ENCODE results near the gene PLXNA4. TPM values are rescaled to one million over a fixed set of nuclear protein-coding genes. Genes with fewer than 3 reads are reported as not detected.

The PLXNA4 gene
- total RNA-seq, 1 donor from 2014 or later = 0.38 TPM

DNA sequence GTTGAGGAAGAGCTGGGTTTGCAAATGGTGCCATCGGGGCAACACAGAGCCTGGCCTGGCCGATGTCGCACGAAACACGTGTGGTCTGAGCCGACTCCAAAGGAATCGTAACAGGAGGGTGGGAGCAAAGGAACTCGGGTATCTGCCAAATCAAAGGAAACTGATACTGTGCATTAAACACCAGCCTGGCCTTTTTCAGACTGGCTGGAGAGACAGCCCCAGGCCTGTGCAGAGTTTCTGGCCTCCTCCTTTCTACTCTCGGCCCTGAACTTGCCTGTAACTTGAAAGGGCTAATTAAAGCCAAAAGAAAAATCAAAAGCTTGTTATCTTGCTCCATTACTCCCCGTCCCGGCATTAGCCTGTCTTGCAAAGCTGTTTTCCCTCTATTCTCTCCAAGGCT lies 71.4 kb downstream of the PLXNA4 start:
- Mint-ChIP-seq H3K27ac (no peak overlapping the region), H3K9me3 (ENCODE audit: low read depth) (no peaks in the 10 kb centered on the region), H3K27me3 (peaks cover 11% of the 10 kb centered on the region), H3K36me3 (ENCODE audit: insufficient read depth) (no peaks in the 10 kb centered on the region), H3K4me1 (ENCODE audit: low read depth) (no peaks in the 10 kb centered on the region), H3K4me3 (ENCODE audit: low read depth) (no peak overlapping the region)
- no peak for DNase-seq (ENCODE audit: low spot score, unreplicated experiment)
- TF ChIP-seq, protein P1, sequence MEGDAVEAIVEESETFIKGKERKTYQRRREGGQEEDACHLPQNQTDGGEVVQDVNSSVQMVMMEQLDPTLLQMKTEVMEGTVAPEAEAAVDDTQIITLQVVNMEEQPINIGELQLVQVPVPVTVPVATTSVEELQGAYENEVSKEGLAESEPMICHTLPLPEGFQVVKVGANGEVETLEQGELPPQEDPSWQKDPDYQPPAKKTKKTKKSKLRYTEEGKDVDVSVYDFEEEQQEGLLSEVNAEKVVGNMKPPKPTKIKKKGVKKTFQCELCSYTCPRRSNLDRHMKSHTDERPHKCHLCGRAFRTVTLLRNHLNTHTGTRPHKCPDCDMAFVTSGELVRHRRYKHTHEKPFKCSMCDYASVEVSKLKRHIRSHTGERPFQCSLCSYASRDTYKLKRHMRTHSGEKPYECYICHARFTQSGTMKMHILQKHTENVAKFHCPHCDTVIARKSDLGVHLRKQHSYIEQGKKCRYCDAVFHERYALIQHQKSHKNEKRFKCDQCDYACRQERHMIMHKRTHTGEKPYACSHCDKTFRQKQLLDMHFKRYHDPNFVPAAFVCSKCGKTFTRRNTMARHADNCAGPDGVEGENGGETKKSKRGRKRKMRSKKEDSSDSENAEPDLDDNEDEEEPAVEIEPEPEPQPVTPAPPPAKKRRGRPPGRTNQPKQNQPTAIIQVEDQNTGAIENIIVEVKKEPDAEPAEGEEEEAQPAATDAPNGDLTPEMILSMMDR (IDR thresholded peaks at IDR 0.05; ENCODE audit: unreplicated experiment) = no peak

DNA sequence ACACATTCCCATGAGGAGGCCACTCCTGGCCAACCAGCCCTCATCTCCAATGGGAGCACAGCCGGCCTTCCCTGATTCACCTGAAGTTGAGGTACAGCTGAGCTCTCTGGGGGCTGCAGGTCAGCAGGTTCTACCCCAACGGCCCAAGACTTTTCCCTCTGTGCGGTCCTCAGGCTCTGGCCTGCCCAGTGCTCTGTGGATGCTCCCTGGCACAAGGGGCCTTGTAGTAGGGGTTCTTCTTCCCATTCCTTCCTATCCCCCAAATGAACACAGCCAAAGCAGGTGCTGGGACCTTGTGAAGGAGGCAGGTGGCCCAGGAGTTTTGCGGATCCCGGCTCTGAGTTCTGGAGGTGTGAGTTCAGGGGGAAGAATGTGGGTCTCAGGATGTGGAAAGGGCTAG lies 72.2 kb downstream of the PLXNA4 start:
- TF ChIP-seq, protein P1 (IDR thresholded peaks at IDR 0.05; ENCODE audit: unreplicated experiment) = no peak
- peaks cover 11% of the 10 kb centered on the region for H3K27me3 Mint-ChIP-seq
- no peaks in the 10 kb centered on the region for H3K36me3 Mint-ChIP-seq (ENCODE audit: insufficient read depth)
- no peaks in the 10 kb centered on the region for H3K4me1 Mint-ChIP-seq (ENCODE audit: low read depth)
- no peak overlapping the region for H3K27ac Mint-ChIP-seq
- H3K9me3 Mint-ChIP-seq (ENCODE audit: low read depth) = no peaks in the 10 kb centered on the region
- H3K4me3 Mint-ChIP-seq (ENCODE audit: low read depth) = no peak overlapping the region
- DNase-seq (ENCODE audit: low spot score, unreplicated experiment) = no peak

DNA sequence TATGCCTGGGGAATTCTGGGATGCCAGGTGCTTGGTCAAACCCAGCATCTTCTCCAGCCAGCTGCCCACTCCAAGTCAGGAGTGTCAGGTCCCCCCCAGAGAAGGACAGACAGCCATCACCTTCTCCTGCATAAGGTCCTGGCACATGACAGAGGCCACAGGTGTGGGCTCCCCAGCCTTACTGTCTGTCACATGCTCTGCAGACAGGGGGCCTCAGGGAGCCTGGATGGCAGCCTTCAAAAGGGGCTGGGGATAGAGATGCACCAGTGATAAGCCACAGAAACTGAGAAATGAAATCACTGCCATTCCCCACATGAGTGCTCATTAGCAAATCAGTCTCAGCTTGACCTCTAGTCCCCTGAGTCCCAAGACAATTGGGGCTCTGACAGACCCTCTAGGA lies 72.9 kb downstream of the PLXNA4 start:
- no peak overlapping the region for H3K27ac Mint-ChIP-seq
- TF ChIP-seq, protein P1 (IDR thresholded peaks at IDR 0.05; ENCODE audit: unreplicated experiment) = no peak
- no peak for DNase-seq (ENCODE audit: low spot score, unreplicated experiment)
- no peaks in the 10 kb centered on the region for H3K4me1 Mint-ChIP-seq (ENCODE audit: low read depth)
- no peak overlapping the region for H3K4me3 Mint-ChIP-seq (ENCODE audit: low read depth)
- H3K9me3 Mint-ChIP-seq (ENCODE audit: low read depth) = no peaks in the 10 kb centered on the region
- no peaks in the 10 kb centered on the region for H3K36me3 Mint-ChIP-seq (ENCODE audit: insufficient read depth)
- H3K27me3 Mint-ChIP-seq = peaks cover 11% of the 10 kb centered on the region

DNA sequence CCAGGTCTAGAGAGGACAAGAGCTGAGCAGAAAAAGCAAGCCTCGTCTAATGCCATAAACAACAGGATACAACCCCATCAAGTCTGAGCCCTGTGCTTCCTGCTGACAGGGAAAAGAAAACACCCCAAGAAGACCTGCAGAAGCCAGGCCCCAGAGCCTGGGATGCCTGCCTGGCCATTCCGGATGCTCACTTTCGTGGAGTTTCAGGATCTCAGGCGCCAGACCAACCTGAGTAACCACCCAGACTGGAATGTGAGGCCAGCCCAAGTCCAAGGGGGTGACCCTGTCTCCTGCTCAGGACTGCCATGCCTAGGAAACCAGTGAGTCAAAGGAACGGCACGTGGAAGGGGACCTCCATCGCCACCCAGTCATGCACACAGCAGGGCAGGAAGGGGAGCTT lies 74.3 kb downstream of the PLXNA4 start:
- Mint-ChIP-seq H3K9me3 (ENCODE audit: low read depth) (no peaks in the 10 kb centered on the region), H3K4me3 (ENCODE audit: low read depth) (no peak overlapping the region), H3K27ac (no peak overlapping the region), H3K27me3 (peaks cover 10% of the 10 kb centered on the region), H3K36me3 (ENCODE audit: insufficient read depth) (no peaks in the 10 kb centered on the region), H3K4me1 (ENCODE audit: low read depth) (no peaks in the 10 kb centered on the region)
- no peak for DNase-seq (ENCODE audit: low spot score, unreplicated experiment)
- TF ChIP-seq, protein P1 (IDR thresholded peaks at IDR 0.05; ENCODE audit: unreplicated experiment) = no peak

DNA sequence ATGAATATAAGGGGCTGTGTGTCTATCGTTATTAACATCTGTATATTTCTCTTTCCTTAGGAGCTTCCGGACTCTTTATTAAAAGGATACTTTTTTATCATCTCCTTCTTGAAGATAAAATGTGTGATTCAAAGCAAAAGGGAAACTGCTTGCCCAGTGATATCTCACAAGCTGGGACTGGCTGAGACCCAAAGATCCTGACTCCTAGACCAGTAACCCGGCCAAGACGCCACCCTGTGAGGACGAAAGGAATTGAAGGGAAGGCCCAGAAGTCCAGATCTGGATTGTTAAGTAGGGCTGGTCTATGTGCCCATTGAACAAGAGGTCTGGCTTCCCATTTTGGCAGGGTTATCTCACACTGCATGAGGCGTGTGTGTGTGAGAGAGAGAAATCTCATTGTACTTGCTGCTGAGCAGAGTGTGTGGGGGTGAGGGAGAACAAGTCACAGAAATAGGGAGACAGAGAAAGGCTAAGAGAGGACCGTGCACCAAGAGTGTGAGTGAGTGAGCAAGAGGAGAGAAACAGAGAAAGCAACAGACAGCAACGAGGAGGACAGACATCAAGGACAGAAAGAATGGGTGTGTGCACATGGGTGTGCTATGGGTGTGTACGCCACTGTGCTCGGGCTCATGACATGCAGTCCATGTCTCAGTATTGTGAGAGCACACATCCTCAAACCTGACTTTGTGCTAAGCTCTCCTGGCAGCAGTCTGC lies 75.4 kb downstream of the PLXNA4 start:
- TF ChIP-seq, protein P1 (IDR thresholded peaks at IDR 0.05; ENCODE audit: unreplicated experiment) = peak; percentile 20
- H3K27ac Mint-ChIP-seq = no peak overlapping the region
- H3K36me3 Mint-ChIP-seq (ENCODE audit: insufficient read depth) = no peaks in the 10 kb centered on the region
- DNase-seq (ENCODE audit: low spot score, unreplicated experiment) = no peak
- no peak overlapping the region for H3K4me3 Mint-ChIP-seq (ENCODE audit: low read depth)
- H3K4me1 Mint-ChIP-seq (ENCODE audit: low read depth) = no peaks in the 10 kb centered on the region
- H3K27me3 Mint-ChIP-seq = peaks cover 6% of the 10 kb centered on the region
- no peaks in the 10 kb centered on the region for H3K9me3 Mint-ChIP-seq (ENCODE audit: low read depth)

Data from progenitor cell of endocrine pancreas (in vitro differentiated cells).